Liver (tissue), 9 donors: ENCODE results near the gene PRKAR1B. TPM values are rescaled to one million over a fixed set of nuclear protein-coding genes. Genes with fewer than 3 reads are reported as not detected.

Experiments used
- DNase-seq: peaks from one replicate; pipeline ENCODE4 v3.0.0-alpha.2; 2017; ENCODE audit warnings: low spot score
- H3K27ac ChIP-seq, 2 donors: one replicate each; pipeline ENCODE4 v1.7.0; 2013; ENCODE audit warnings: inconsistent platforms in 2 of 2, low read length in 2 of 2, control low read depth in 1 of 2, low read depth in 1 of 2, mild to moderate bottlenecking in 1 of 2
- H3K27me3 ChIP-seq, 4 donors: one replicate each; pipeline versions ENCODE4 v1.6.1 to v1.7.0; 2013; ENCODE audit warnings: low read length in 3 of 4, inconsistent platforms in 1 of 4, mild to moderate bottlenecking in 1 of 4, moderate library complexity in 1 of 4; ENCODE audit not compliant: control insufficient read depth in 4 of 4, insufficient read depth in 4 of 4
- H3K36me3 ChIP-seq, 4 donors: one replicate each; pipeline versions ENCODE4 v1.6.1 to v1.7.0; 2013; ENCODE audit warnings: low read length in 3 of 4, mild to moderate bottlenecking in 3 of 4, low read depth in 1 of 4, moderate library complexity in 1 of 4; ENCODE audit not compliant: control insufficient read depth in 4 of 4, insufficient read depth in 3 of 4
- H3K4me1 ChIP-seq, 4 donors: one replicate each; pipeline versions ENCODE4 v1.6.1 to v1.7.0; 2013; ENCODE audit warnings: low read length in 3 of 4, mild to moderate bottlenecking in 3 of 4, moderate library complexity in 1 of 4; ENCODE audit not compliant: control insufficient read depth in 4 of 4, insufficient read depth in 4 of 4
- H3K4me3 ChIP-seq, 3 donors: one replicate each; pipeline versions ENCODE4 v1.6.1 to v1.7.0; 2013; ENCODE audit warnings: low read length in 3 of 3, control low read depth in 1 of 3, low read depth in 1 of 3, mild to moderate bottlenecking in 1 of 3
- H3K9ac ChIP-seq, 2 donors: one replicate each; pipeline ENCODE4 v1.7.0; 2013; ENCODE audit warnings: low read length in 2 of 2, mild to moderate bottlenecking in 2 of 2, moderate library complexity in 2 of 2, control low read depth in 1 of 2, low read depth in 1 of 2
- H3K9me3 ChIP-seq, 4 donors: one replicate each; pipeline versions ENCODE4 v1.6.1 to v1.7.0; 2013; ENCODE audit warnings: low read length in 3 of 4; ENCODE audit not compliant: control insufficient read depth in 4 of 4
- ATF3 ChIP-seq: IDR thresholded peaks from 2 replicates; pipeline ENCODE4 v1.6.1; 2016; ENCODE audit warnings: antibody characterized with exemption
- EGR1 ChIP-seq, 2 donors: IDR thresholded peaks; 2 replicates each; pipeline ENCODE4 v1.6.1; 2016 to 2018; ENCODE audit warnings: antibody characterized with exemption in 2 of 2, low read depth in 2 of 2
- FOXA1 ChIP-seq: IDR thresholded peaks from 2 replicates; pipeline ENCODE4 v1.6.1; 2016; ENCODE audit warnings: antibody characterized with exemption
- FOXA2 ChIP-seq: IDR thresholded peaks from 2 replicates; pipeline ENCODE4 v1.6.1; 2016; ENCODE audit warnings: antibody characterized with exemption
- GABPA ChIP-seq, 2 donors: IDR thresholded peaks in 1 of 2; conservative IDR thresholded peaks in 1 of 2; 2 replicates each; pipeline ENCODE4 v1.6.1; 2016; ENCODE audit warnings: antibody characterized with exemption in 2 of 2, mild to moderate bottlenecking in 1 of 2, moderate library complexity in 1 of 2
- HNF4A ChIP-seq, 2 donors: conservative IDR thresholded peaks; 2 replicates each; pipeline ENCODE4 v1.6.1; 2016; ENCODE audit warnings: antibody characterized with exemption in 2 of 2, mild to moderate bottlenecking in 2 of 2
- HNF4G ChIP-seq: IDR thresholded peaks from 2 replicates; pipeline ENCODE4 v1.6.1; 2016; ENCODE audit warnings: antibody characterized with exemption
- JUND ChIP-seq, 2 donors: IDR thresholded peaks; 2 replicates each; pipeline ENCODE4 v1.6.1; 2016; ENCODE audit warnings: antibody characterized with exemption in 2 of 2
- MAX ChIP-seq: IDR thresholded peaks from 2 replicates; pipeline ENCODE4 v1.6.1; 2016; ENCODE audit warnings: antibody characterized with exemption
- NR2F2 ChIP-seq: IDR thresholded peaks from 2 replicates; pipeline ENCODE4 v1.6.1; 2016; ENCODE audit warnings: antibody characterized with exemption
- RAD21 ChIP-seq, 2 donors: IDR thresholded peaks; 2 replicates each; pipeline ENCODE4 v1.6.1; 2016; ENCODE audit warnings: antibody characterized with exemption in 2 of 2, mild to moderate bottlenecking in 2 of 2
- SP1 ChIP-seq: IDR thresholded peaks from 2 replicates; pipeline ENCODE4 v1.6.1; 2018; ENCODE audit warnings: antibody characterized with exemption, mild to moderate bottlenecking
- TAF1 ChIP-seq: conservative IDR thresholded peaks from 2 replicates; pipeline ENCODE4 v1.6.1; 2016; ENCODE audit warnings: antibody characterized with exemption, mild to moderate bottlenecking
- YY1 ChIP-seq: IDR thresholded peaks from 2 replicates; pipeline ENCODE4 v1.6.1; 2016; ENCODE audit warnings: antibody characterized with exemption, mild to moderate bottlenecking
- WGBS: extraction: QIAGEN DNeasy Blood & Tissue Kit; methylation state at CpG from one replicate; pipeline ENCODE4 v1.1.7; 2013; 5-methylcytosine and 5-hydroxymethylcytosine counted together
- polyA plus RNA-seq, 2 donors: library from polyadenylated mRNA; stranded (reverse) in 1 of 2; unstranded in 1 of 2; fragments of 200-250 nt in 1 of 2; fragments of >200 nt in 1 of 2; fragmentation: Nextera tagmentation in 1 of 2; extraction: Ambion mirVana in 1 of 2; gene quantifications; one replicate each; pipeline versions ENCODE4 v1.2.1 to v1.2.3, GENCODE V29; 2013 to 2015
- total RNA-seq, 2 donors: library from RNA; depleted of rRNA; stranded (reverse); fragments of >200 nt; gene quantifications; one replicate each; pipeline ENCODE4 v1.2.3, GENCODE V29; 2014
- TF ChIP-seq, protein P1 (sequence below): fragments of 150-350 bp; IDR thresholded peaks from 2 replicates; pipeline ENCODE4 v1.5.1; 2017; ENCODE audit warnings: improper control_type of control experiment, low read depth, low read length; ENCODE audit not compliant: missing input control
- TF ChIP-seq, protein P2 (sequence below): IDR thresholded peaks from 2 replicates; pipeline ENCODE4 v1.6.1; 2016; ENCODE audit warnings: antibody characterized with exemption, mild to moderate bottlenecking
- TF ChIP-seq, protein P3 (sequence below): IDR thresholded peaks from 2 replicates; pipeline ENCODE4 v1.6.1; 2016; ENCODE audit warnings: antibody characterized with exemption
- donor health status: healthy.
- donor health status: healthy.
- donor health status: healthy.
- donor health status: healthy.
- donor health status: healthy.

The PRKAR1B gene
- total and polyA plus RNA-seq, 4 donors = 11.1 to 14.4 (median 12.4) TPM

DNA sequence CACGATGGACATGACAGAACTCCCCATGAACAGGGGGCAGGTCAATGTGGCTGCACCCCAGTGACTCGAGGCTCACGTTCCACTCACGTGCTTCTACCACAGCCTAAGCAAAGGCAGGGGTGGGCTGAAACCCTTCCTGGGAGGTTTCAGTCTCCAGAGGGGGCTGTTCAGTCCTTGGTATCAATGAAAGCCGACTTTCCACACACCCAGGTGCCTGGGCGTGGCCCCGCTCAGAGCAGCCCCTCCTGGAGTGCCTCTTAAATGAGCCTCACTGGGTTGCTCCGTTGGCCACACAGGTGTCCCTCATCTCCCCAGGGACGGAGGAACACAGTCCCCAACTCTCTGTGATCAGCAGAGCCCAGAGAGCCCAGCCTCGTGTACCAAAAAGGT, 116.9 kb downstream of the PRKAR1B start:
- WGBS = 88% methylated on average over 10 of the region's 10 CpGs
- H3K27ac ChIP-seq = peak overlapping the region; percentile 17 to 46
- H3K4me3 ChIP-seq = no peak overlapping the region
- no peaks in the 10 kb centered on the region for H3K9me3 ChIP-seq
- no peaks in the 10 kb centered on the region for H3K4me1 ChIP-seq
- no peaks in the 10 kb centered on the region for H3K27me3 ChIP-seq
- peaks cover 0 to 2% (median 0%) of the 10 kb centered on the region in 4 donors for H3K36me3 ChIP-seq
- H3K9ac ChIP-seq = no peak overlapping the region
- DNase-seq = no peak
- TF ChIP-seq GABPA (IDR thresholded peaks at IDR 0.05 in 1 of 2, conservative IDR thresholded peaks at IDR 0.05 in 1 of 2) (no peak), JUND (IDR thresholded peaks at IDR 0.05) (no peak), EGR1 (IDR thresholded peaks at IDR 0.05; ENCODE audit: low read depth in 2 of 2) (no peak), YY1 (no peak), TAF1 (no peak), RAD21 (IDR thresholded peaks at IDR 0.05) (no peak), NR2F2 (no peak), HNF4A (conservative IDR thresholded peaks at IDR 0.05) (no peak), SP1 (no peak)
- TF ChIP-seq, protein P1, sequence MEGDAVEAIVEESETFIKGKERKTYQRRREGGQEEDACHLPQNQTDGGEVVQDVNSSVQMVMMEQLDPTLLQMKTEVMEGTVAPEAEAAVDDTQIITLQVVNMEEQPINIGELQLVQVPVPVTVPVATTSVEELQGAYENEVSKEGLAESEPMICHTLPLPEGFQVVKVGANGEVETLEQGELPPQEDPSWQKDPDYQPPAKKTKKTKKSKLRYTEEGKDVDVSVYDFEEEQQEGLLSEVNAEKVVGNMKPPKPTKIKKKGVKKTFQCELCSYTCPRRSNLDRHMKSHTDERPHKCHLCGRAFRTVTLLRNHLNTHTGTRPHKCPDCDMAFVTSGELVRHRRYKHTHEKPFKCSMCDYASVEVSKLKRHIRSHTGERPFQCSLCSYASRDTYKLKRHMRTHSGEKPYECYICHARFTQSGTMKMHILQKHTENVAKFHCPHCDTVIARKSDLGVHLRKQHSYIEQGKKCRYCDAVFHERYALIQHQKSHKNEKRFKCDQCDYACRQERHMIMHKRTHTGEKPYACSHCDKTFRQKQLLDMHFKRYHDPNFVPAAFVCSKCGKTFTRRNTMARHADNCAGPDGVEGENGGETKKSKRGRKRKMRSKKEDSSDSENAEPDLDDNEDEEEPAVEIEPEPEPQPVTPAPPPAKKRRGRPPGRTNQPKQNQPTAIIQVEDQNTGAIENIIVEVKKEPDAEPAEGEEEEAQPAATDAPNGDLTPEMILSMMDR = no peak
- TF ChIP-seq, protein P2, sequence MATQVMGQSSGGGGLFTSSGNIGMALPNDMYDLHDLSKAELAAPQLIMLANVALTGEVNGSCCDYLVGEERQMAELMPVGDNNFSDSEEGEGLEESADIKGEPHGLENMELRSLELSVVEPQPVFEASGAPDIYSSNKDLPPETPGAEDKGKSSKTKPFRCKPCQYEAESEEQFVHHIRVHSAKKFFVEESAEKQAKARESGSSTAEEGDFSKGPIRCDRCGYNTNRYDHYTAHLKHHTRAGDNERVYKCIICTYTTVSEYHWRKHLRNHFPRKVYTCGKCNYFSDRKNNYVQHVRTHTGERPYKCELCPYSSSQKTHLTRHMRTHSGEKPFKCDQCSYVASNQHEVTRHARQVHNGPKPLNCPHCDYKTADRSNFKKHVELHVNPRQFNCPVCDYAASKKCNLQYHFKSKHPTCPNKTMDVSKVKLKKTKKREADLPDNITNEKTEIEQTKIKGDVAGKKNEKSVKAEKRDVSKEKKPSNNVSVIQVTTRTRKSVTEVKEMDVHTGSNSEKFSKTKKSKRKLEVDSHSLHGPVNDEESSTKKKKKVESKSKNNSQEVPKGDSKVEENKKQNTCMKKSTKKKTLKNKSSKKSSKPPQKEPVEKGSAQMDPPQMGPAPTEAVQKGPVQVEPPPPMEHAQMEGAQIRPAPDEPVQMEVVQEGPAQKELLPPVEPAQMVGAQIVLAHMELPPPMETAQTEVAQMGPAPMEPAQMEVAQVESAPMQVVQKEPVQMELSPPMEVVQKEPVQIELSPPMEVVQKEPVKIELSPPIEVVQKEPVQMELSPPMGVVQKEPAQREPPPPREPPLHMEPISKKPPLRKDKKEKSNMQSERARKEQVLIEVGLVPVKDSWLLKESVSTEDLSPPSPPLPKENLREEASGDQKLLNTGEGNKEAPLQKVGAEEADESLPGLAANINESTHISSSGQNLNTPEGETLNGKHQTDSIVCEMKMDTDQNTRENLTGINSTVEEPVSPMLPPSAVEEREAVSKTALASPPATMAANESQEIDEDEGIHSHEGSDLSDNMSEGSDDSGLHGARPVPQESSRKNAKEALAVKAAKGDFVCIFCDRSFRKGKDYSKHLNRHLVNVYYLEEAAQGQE = no peak
- TF ChIP-seq, protein P3, sequence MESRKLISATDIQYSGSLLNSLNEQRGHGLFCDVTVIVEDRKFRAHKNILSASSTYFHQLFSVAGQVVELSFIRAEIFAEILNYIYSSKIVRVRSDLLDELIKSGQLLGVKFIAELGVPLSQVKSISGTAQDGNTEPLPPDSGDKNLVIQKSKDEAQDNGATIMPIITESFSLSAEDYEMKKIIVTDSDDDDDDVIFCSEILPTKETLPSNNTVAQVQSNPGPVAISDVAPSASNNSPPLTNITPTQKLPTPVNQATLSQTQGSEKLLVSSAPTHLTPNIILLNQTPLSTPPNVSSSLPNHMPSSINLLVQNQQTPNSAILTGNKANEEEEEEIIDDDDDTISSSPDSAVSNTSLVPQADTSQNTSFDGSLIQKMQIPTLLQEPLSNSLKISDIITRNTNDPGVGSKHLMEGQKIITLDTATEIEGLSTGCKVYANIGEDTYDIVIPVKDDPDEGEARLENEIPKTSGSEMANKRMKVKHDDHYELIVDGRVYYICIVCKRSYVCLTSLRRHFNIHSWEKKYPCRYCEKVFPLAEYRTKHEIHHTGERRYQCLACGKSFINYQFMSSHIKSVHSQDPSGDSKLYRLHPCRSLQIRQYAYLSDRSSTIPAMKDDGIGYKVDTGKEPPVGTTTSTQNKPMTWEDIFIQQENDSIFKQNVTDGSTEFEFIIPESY = no peak

GRCh38 chr7:609365-609764, 117.7 kb downstream of the PRKAR1B start:
- Histone ChIP-seq H3K9ac (no peak overlapping the region), H3K4me1 (peaks cover 0 to 2% (median 0%) of the 10 kb centered on the region in 4 donors), H3K36me3 (peaks cover 0 to 2% (median 0%) of the 10 kb centered on the region in 4 donors), H3K4me3 (no peak overlapping the region), H3K9me3 (no peaks in the 10 kb centered on the region), H3K27ac (no peak overlapping the region), H3K27me3 (no peaks in the 10 kb centered on the region)
- 90% methylated on average over 7 of the region's 7 CpGs for WGBS
- DNase-seq = no peak
- TF ChIP-seq NR2F2 (no peak), TAF1 (no peak), FOXA1 (no peak), HNF4G (no peak), ATF3 (no peak), RAD21 (IDR thresholded peaks at IDR 0.05) (no peak), GABPA (IDR thresholded peaks at IDR 0.05 in 1 of 2, conservative IDR thresholded peaks at IDR 0.05 in 1 of 2) (no peak), JUND (IDR thresholded peaks at IDR 0.05) (no peak), MAX (no peak), HNF4A (conservative IDR thresholded peaks at IDR 0.05) (no peak), SP1 (no peak), FOXA2 (no peak)
- TF ChIP-seq, protein P3 = no peak
- TF ChIP-seq, protein P1 = no peak
